Stomach (tissue), 4 donors: ENCODE data around the gene CCNF.

Experiments used
- POLR2AphosphoS5 ChIP-seq, 3 donors: sonication (generic); formaldehyde crosslinking; IDR thresholded peaks; one replicate each; pipeline ENCODE4 v1.6.1; 2016; ENCODE audit warnings: antibody characterized with exemption in 3 of 3
- TF ChIP-seq, protein P1 (sequence below), 7 experiments: fragments of 450-650 bp in 4 of 7; fragments of 200-600 bp in 3 of 7; sonication (generic) in 3 of 7; IDR thresholded peaks; one replicate each; pipeline ENCODE4 v1.5.1; 2016 to 2019; ENCODE audit warnings: antibody characterized with exemption in 7 of 7, control low read depth in 2 of 7, mild to moderate bottlenecking in 1 of 7

DNA sequence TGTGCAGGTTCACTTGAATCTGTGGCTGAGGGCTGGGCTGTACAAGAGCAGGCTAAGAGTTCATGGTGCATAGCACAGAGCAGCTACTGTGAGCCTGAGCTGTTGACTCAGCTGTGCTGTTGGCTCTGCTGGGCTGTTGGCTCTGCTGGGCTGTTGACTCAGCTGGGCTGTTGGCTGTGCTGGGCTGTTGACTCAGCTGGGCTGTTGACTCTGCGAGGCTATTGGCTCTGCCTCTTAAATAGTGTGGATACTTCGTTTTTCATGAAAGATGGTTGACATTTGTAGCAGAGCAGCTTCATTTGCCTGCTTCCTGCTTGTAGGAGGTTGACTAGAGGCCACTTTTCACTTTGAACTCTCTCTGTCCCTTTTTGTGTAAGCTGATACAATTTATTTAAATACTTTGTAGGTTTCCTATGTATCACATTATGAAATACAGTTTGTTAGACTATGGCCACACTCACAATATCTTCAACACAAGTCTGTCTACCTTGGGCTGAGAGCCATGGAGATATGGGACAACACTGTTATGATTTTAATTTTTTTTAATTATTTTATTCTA is 40.3 kb upstream of the CCNF start:
- TF ChIP-seq, protein P1, sequence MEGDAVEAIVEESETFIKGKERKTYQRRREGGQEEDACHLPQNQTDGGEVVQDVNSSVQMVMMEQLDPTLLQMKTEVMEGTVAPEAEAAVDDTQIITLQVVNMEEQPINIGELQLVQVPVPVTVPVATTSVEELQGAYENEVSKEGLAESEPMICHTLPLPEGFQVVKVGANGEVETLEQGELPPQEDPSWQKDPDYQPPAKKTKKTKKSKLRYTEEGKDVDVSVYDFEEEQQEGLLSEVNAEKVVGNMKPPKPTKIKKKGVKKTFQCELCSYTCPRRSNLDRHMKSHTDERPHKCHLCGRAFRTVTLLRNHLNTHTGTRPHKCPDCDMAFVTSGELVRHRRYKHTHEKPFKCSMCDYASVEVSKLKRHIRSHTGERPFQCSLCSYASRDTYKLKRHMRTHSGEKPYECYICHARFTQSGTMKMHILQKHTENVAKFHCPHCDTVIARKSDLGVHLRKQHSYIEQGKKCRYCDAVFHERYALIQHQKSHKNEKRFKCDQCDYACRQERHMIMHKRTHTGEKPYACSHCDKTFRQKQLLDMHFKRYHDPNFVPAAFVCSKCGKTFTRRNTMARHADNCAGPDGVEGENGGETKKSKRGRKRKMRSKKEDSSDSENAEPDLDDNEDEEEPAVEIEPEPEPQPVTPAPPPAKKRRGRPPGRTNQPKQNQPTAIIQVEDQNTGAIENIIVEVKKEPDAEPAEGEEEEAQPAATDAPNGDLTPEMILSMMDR (IDR thresholded peaks at IDR 0.05), result no peak
- TF ChIP-seq POLR2AphosphoS5 (IDR thresholded peaks at IDR 0.05), result peak in 1 of 3 donors; percentile 27
